Measurements from ENCODE around the gene ABCC10. TPM values are rescaled to one million over a fixed set of nuclear protein-coding genes. Genes with fewer than 3 reads are reported as not detected.
"Not testable (repeated sequence)": the region's sequence is repeated elsewhere in the genome, so short reads cannot be mapped to it uniquely, and the experiment has no call there.

The ABCC10 gene
- total RNA-seq, 1 donor from 2014 or later, result 74.6 TPM

- TF ChIP-seq CTCF (IDR thresholded peaks at IDR 0.05), result no peak
- Mint-ChIP-seq H3K27me3 (no peaks in the 10 kb centered on the region), H3K27ac (peak overlapping the region; percentile 98), H3K4me1 (peaks cover 86% of the 10 kb centered on the region), H3K9me3 (no peaks in the 10 kb centered on the region), H3K4me3 (peak overlapping the region; percentile 77), H3K36me3 (ENCODE audit: low read depth) (no peaks in the 10 kb centered on the region)
- CTCF ChIA-PET, result interaction anchor here (1.2 to 7.4 kb wide), 6 partner anchors 14 to 121 kb away, joined by 3 to 75 read pairs (median 8); partner anchors contain the start of genes CRIP3 and ZNF318
- POLR2A ChIA-PET, result interaction anchor here (0.7 to 10.7 kb wide), 30 partner anchors 9 to 602 kb away, joined by 3 to 384 read pairs (median 8); partner anchors contain the start of genes ABCC10, BICRAL, CNPY3 and CRIP3
- no peak for ATAC-seq (ENCODE audit: low read depth)
- no peak for DNase-seq
- intact Hi-C loops (cut with micrococcal nuclease), result loop anchor here (1.0 to 10.0 kb wide), 5 partner anchors 14 to 454 kb away; partner anchors contain the start of genes CNPY3, SRF and ZNF318
Observed at GRCh38 chr6:43383021-43383667, 44.2 kb upstream of the ABCC10 start.

DNA sequence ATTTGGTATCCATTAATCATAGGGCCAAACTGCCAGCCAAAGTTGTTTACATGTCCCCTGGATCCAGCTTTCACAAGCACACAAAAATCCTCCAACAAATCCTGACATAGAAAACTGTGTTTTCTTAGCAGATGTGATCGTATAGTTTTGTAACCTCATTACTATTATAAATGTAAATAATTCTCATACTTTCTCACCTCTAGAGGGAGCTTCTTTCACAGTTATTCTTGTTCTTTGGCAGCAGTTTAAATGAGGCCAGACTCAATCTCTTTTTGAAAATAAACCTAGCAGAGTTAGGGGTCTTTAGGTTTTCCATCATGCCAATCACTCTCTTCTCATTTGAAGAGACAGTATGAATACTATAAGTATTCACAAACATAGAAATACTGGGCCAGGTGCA, 40.8 kb upstream of the ABCC10 start:
- no peak for TF ChIP-seq CTCF (IDR thresholded peaks at IDR 0.05)
- Mint-ChIP-seq H3K27ac (peak overlapping the region; percentile 98), H3K4me3 (peak overlapping the region; percentile 15), H3K27me3 (peaks cover 18% of the 10 kb centered on the region), H3K9me3 (no peaks in the 10 kb centered on the region), H3K36me3 (ENCODE audit: low read depth) (no peaks in the 10 kb centered on the region), H3K4me1 (peaks cover 65% of the 10 kb centered on the region)
- DNase-seq (no peak), ATAC-seq (ENCODE audit: low read depth) (no peak)
- intact Hi-C loops (cut with micrococcal nuclease), result loop anchor here (1.0 to 10.0 kb wide), 4 partner anchors 12 to 328 kb away; no protein-coding TSS in a partner anchor
- CTCF ChIA-PET, result interaction anchor here (0.7 to 7.4 kb wide), 9 partner anchors 9 to 123 kb away, joined by 3 to 75 read pairs (median 3); partner anchors contain the start of gene ZNF318
- POLR2A ChIA-PET, result interaction anchor here (0.7 to 10.7 kb wide), 5 partner anchors 9 to 78 kb away, joined by 3 to 384 read pairs (median 3); partner anchors contain the start of genes ABCC10, CRIP3 and ZNF318

DNA sequence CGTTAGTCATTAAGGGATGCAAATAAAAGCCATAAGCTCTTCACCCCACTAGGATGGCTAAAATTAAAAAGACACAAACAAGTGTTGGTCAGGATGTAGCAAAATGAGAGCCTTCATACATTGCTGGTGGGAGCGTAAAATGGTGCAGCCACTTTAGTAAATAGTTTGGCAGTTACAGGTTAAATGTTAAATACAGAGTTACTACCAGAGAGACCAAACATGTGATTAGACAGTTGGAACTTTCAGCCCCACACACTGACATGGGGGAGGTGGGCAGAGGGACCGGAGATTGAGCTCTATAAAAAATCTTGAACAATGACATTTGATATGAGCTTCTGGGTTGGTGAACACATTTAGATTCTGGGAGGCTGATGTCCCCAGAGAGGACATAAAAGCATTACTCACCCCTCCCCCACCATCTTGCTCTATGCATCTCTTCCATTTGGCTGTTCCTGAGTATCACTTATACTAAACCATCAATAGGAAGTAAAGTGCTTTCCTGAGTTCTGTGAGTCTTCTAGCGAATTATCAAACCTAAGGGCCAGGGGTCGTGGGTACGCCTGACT, 37.5 kb upstream of the ABCC10 start:
- H3K9me3 Mint-ChIP-seq, result no peaks in the 10 kb centered on the region
- CTCF ChIA-PET, result interaction anchor here (1.0 kb wide), 1 partner anchor 30 kb away, joined by 3 read pairs; no protein-coding TSS in a partner anchor
- DNase-seq (no peak), ATAC-seq (ENCODE audit: low read depth) (no peak)
- POLR2A ChIA-PET, result interaction anchor here (0.6 to 3.4 kb wide), 5 partner anchors 8 to 28 kb away, joined by 3 to 14 read pairs (median 4); partner anchors contain the start of gene ZNF318
- intact Hi-C loops (cut with micrococcal nuclease), result loop anchor here (10.0 kb wide), 1 partner anchor 325 kb away; no protein-coding TSS in a partner anchor
- H3K27ac Mint-ChIP-seq, result no peak overlapping the region
- H3K4me1 Mint-ChIP-seq, result peaks cover 58% of the 10 kb centered on the region
- H3K36me3 Mint-ChIP-seq (ENCODE audit: low read depth), result no peaks in the 10 kb centered on the region
- peaks cover 25% of the 10 kb centered on the region for H3K27me3 Mint-ChIP-seq
- no peak for TF ChIP-seq CTCF (IDR thresholded peaks at IDR 0.05)
- H3K4me3 Mint-ChIP-seq, result no peak overlapping the region

DNA sequence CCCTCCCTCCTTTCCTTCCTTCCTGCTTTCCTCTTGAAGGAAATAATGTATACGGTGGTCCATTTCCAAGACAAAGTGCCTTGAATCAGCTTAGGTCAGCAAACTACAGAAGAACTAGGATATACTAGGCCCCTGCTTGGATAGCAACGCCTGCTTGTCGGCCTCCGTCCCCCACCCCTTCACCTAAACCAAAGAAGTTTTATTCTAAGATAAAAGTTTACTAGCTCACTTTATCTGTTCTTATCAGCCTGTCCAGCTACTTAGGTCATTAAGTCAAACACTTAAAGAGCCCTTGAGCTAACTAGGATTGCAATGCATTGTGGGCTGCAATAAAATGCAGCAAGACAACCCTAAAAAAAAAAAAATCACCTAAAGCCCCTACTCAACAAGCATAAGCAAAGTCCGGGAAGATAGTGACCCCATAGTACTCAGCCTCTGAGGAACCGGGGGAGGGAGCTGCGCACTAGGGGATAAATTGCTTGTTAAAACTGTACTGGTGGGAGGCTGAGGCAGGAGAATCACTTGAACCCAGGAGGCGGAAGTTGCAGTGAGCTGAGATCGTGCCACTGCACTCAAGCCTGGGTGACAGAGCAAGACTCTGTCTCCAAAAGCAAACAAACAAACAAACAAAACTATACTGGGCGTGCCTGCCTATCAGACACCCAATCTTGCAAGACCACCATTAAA, 36.4 kb upstream of the ABCC10 start:
- H3K27me3 Mint-ChIP-seq, result peaks cover 25% of the 10 kb centered on the region
- intact Hi-C loops (cut with micrococcal nuclease); ATAC-seq (ENCODE audit: low read depth); H3K36me3 Mint-ChIP-seq (ENCODE audit: low read depth); CTCF ChIA-PET; H3K4me3 Mint-ChIP-seq; H3K9me3 Mint-ChIP-seq; H3K27ac Mint-ChIP-seq; DNase-seq: not testable (repeated sequence)
- POLR2A ChIA-PET, result interaction anchor here (0.7 to 3.4 kb wide), 3 partner anchors 22 to 122 kb away, joined by 3 to 14 read pairs (median 4); partner anchors contain the start of genes TJAP1 and ZNF318
- peaks cover 50% of the 10 kb centered on the region for H3K4me1 Mint-ChIP-seq

DNA sequence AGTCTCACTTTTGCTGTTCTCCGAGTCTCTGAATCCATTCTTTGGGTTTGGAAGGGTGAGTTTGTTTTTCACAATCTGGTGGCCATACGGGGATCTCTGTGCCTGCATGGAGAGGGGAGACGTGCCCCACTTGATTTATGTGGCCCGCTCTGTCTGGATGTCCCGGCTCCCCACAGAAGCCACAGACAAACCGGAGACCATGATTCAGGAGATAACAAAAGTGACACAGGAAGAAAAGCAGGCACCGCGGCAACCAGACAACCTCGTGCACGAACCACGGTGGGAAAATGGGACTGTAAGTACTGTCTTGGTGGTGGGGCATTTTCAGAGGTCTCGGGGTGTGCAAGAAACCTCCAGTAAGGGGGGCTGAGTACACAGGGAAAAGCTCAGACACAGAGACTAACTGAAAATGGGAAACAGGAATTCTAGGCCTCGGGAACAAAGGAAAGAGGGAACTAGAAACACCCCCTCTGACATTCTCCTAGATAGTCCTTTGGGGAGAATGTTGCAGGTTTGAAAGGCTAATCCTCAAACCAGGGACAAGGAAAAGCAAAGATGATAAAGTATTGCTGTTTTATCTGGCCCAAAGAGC, 35.8 kb upstream of the ABCC10 start:
- no peak overlapping the region for H3K27ac Mint-ChIP-seq
- no peaks in the 10 kb centered on the region for H3K36me3 Mint-ChIP-seq (ENCODE audit: low read depth)
- H3K4me1 Mint-ChIP-seq, result peaks cover 49% of the 10 kb centered on the region
- H3K27me3 Mint-ChIP-seq, result peaks cover 25% of the 10 kb centered on the region
- no peak for DNase-seq
- ChIA-PET POLR2A (interaction anchor here (0.6 to 3.4 kb wide), 5 partner anchors 8 to 163 kb away, joined by 3 to 23 read pairs (median 8); partner anchors contain the start of genes TJAP1 and ZNF318), CTCF (no interaction called here)
- intact Hi-C loops (cut with micrococcal nuclease), result no loop called here
- ATAC-seq (ENCODE audit: low read depth), result no peak
- H3K4me3 Mint-ChIP-seq, result peak overlapping the region; percentile 32
- no peak for TF ChIP-seq CTCF (IDR thresholded peaks at IDR 0.05)
- H3K9me3 Mint-ChIP-seq, result no peaks in the 10 kb centered on the region

DNA sequence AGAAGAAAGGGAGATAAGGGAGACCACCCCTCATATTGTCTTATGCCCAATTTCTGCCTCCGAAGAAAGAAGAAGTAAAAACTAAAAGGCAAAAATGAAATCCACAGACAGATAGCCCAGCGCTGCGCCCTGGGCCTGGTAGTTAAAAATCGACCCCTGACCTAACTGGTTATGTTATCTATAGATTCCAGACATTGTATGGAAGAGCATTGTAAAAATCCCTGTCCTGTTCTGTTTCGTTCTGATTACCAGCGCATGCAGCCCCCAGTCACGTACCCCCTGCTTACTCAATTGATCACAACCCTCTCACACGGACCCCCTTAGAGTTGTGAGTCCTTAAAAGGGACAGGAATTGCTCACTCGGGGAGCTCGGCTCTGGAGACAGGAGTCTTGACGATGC, 34.2 kb upstream of the ABCC10 start:
- H3K4me3 Mint-ChIP-seq, result peak overlapping the region; percentile 81
- H3K27me3 Mint-ChIP-seq, result peaks cover 25% of the 10 kb centered on the region
- H3K36me3 Mint-ChIP-seq (ENCODE audit: low read depth); intact Hi-C loops (cut with micrococcal nuclease); H3K9me3 Mint-ChIP-seq; ATAC-seq (ENCODE audit: low read depth); DNase-seq: not testable (repeated sequence)
- H3K4me1 Mint-ChIP-seq, result peaks cover 57% of the 10 kb centered on the region
- CTCF ChIA-PET, result interaction anchor here (0.7 to 1.6 kb wide), 3 partner anchors 9 to 24 kb away, joined by 3 to 8 read pairs (median 3); partner anchors contain the start of gene ZNF318
- POLR2A ChIA-PET, result interaction anchor here (0.7 to 2.8 kb wide), 7 partner anchors 9 to 54 kb away, joined by 4 to 23 read pairs (median 5); partner anchors contain the start of genes ABCC10 and ZNF318
- peak overlapping the region; percentile 69 for H3K27ac Mint-ChIP-seq
